ENCODE data around the gene GRIN2C.

GRCh38 chr17:74854792-74855191, 4.9 kb downstream of the GRIN2C start:
- TF ChIP-seq, protein P1, sequence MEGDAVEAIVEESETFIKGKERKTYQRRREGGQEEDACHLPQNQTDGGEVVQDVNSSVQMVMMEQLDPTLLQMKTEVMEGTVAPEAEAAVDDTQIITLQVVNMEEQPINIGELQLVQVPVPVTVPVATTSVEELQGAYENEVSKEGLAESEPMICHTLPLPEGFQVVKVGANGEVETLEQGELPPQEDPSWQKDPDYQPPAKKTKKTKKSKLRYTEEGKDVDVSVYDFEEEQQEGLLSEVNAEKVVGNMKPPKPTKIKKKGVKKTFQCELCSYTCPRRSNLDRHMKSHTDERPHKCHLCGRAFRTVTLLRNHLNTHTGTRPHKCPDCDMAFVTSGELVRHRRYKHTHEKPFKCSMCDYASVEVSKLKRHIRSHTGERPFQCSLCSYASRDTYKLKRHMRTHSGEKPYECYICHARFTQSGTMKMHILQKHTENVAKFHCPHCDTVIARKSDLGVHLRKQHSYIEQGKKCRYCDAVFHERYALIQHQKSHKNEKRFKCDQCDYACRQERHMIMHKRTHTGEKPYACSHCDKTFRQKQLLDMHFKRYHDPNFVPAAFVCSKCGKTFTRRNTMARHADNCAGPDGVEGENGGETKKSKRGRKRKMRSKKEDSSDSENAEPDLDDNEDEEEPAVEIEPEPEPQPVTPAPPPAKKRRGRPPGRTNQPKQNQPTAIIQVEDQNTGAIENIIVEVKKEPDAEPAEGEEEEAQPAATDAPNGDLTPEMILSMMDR (IDR thresholded peaks at IDR 0.05; ENCODE audit: insufficient read depth, low read depth, low read length), result no peak
- no peak for TF ChIP-seq EZH2 (IDR thresholded peaks at IDR 0.05; ENCODE audit: insufficient read depth, low read length)
